Measurements from ENCODE around the gene RAB11FIP5. TPM values are rescaled to one million over a fixed set of nuclear protein-coding genes. Genes with fewer than 3 reads are reported as not detected.

The RAB11FIP5 gene
- total and polyA plus RNA-seq, 9 of the 15 experiments (the other 6 are each of a cell fraction or from before 2014, with no cell fraction given) = 1.7 to 14.4 (median 6.4) TPM

- TF ChIP-seq, protein P1, sequence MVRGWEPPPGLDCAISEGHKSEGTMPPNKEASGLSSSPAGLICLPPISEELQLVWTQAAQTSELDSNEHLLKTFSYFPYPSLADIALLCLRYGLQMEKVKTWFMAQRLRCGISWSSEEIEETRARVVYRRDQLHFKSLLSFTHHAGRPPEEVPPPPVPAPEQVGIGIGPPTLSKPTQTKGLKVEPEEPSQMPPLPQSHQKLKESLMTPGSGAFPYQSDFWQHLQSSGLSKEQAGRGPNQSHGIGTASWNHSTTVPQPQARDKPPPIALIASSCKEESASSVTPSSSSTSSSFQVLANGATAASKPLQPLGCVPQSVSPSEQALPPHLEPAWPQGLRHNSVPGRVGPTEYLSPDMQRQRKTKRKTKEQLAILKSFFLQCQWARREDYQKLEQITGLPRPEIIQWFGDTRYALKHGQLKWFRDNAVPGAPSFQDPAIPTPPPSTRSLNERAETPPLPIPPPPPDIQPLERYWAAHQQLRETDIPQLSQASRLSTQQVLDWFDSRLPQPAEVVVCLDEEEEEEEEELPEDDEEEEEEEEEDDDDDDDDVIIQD (CRISPR knock-in tag; IDR thresholded peaks at IDR 0.05) = no peak
- TF ChIP-seq CREBBP (IDR thresholded peaks at IDR 0.05; ENCODE audit: low read depth, low read length) (no peak), MYBL2 (IDR thresholded peaks at IDR 0.05; ENCODE audit: low read depth) (no peak), MYBL2 (CRISPR knock-in tag; IDR thresholded peaks at IDR 0.05; ENCODE audit: borderline replicate concordance) (no peak), NFATC3 (IDR thresholded peaks at IDR 0.05) (no peak), NCOA2 (IDR thresholded peaks at IDR 0.05; ENCODE audit: partially characterized antibody in 2 of 2) (no peak), ARID1B (IDR thresholded peaks at IDR 0.05) (peak; percentile 74), PHB2 (IDR thresholded peaks at IDR 0.05; ENCODE audit: low read depth) (no peak), MAFG (tag; conservative IDR thresholded peaks at IDR 0.05) (peak; percentile 54), CREB3 (tag; conservative IDR thresholded peaks at IDR 0.05; ENCODE audit: low read depth) (no peak), SNRNP70 (optimal IDR thresholded peaks at IDR 0.05; ENCODE audit: low read depth, low read length) (no peak), ZNF23 (CRISPR knock-in tag; IDR thresholded peaks at IDR 0.05) (no peak), HSF4 (CRISPR knock-in tag; IDR thresholded peaks at IDR 0.05; ENCODE audit: borderline replicate concordance) (no peak), DIDO1 (tag; IDR thresholded peaks at IDR 0.05; ENCODE audit: low read depth) (no peak), SMARCB1 (IDR thresholded peaks at IDR 0.05; ENCODE audit: insufficient read length, low read depth) (no peak), ZNF324 (CRISPR knock-in tag; IDR thresholded peaks at IDR 0.05) (no peak), ZNF644 (tag; IDR thresholded peaks at IDR 0.05; ENCODE audit: low read depth) (no peak), TAF7 (tag; IDR thresholded peaks at IDR 0.05) (no peak), LARP7 (IDR thresholded peaks at IDR 0.05) (no peak), DNMT1 (IDR thresholded peaks at IDR 0.05) (no peak), BHLHE40 (IDR thresholded peaks at IDR 0.05; ENCODE audit: low read length) (no peak), NR4A1 (CRISPR knock-in tag; IDR thresholded peaks at IDR 0.05) (no peak), NR4A1 (tag; IDR thresholded peaks at IDR 0.05) (no peak), ZNF239 (CRISPR knock-in tag; IDR thresholded peaks at IDR 0.05) (no peak), E2F6 (IDR thresholded peaks at IDR 0.05; ENCODE audit: borderline replicate concordance in 1 of 2, extremely low read depth in 1 of 2, insufficient read depth in 1 of 2, insufficient read length in 1 of 2, low read depth in 1 of 2, low read length in 1 of 2, poor library complexity in 1 of 2, severe bottlenecking in 1 of 2) (no peak), MCM5 (IDR thresholded peaks at IDR 0.05; ENCODE audit: low read depth) (no peak), ATF7 (IDR thresholded peaks at IDR 0.05) (no peak), XRCC3 (IDR thresholded peaks at IDR 0.05) (no peak), HDAC2 (IDR thresholded peaks at IDR 0.05) (0 out of 2 replicates have a peak, but pooled peaks have one; percentile 41)
Measured at GRCh38 chr2:73069041-73069854, 43.5 kb downstream of the RAB11FIP5 start (continued).
